SIG-M5 (cell line): ENCODE measurements around the gene TEX10.
"Not testable (repeated sequence)": the region's sequence is repeated elsewhere in the genome, so short reads cannot be mapped to it uniquely, and the experiment has no call there.

Experiments
- DNase-seq: peaks from one replicate; lab custom pipeline; 2025; lab: John Stamatoyannopoulos, UW

The TEX10 gene

GRCh38 chr9:100346836-100347235, 5.9 kb downstream of the TEX10 start:
- no peak for DNase-seq

GRCh38 chr9:100341889-100342288, 10.9 kb downstream of the TEX10 start:
- no peak for DNase-seq

- DNase-seq, result no peak
These were observed 12.5 kb downstream of the TEX10 start for GRCh38 chr9:100340224-100340623.

- not testable (repeated sequence) for DNase-seq
These were observed 14.0 kb downstream of the TEX10 start for GRCh38 chr9:100338736-100339135.

GRCh38 chr9:100324594-100325200, 28.0 kb downstream of the TEX10 start:
- DNase-seq, result no peak

- no peak for DNase-seq
These were observed 29.7 kb downstream of the TEX10 start for GRCh38 chr9:100322954-100323536.

- DNase-seq, result no peak
These were observed 35.0 kb downstream of the TEX10 start for GRCh38 chr9:100317706-100318105.

- DNase-seq, result no peak
These were observed 37.2 kb downstream of the TEX10 start for GRCh38 chr9:100315561-100315960.

GRCh38 chr9:100309992-100310391, 42.8 kb downstream of the TEX10 start:
- no peak for DNase-seq

GRCh38 chr9:100308965-100309564, 43.7 kb downstream of the TEX10 start:
- no peak for DNase-seq

GRCh38 chr9:100307080-100307479, 45.7 kb downstream of the TEX10 start:
- no peak for DNase-seq

GRCh38 chr9:100306283-100306682, 46.5 kb downstream of the TEX10 start:
- no peak for DNase-seq

- DNase-seq, result no peak
These were observed 49.0 kb downstream of the TEX10 start for GRCh38 chr9:100303747-100304146.

GRCh38 chr9:100298378-100298777, 54.4 kb downstream of the TEX10 start:
- no peak for DNase-seq

- no peak for DNase-seq
These were observed 56.3 kb downstream of the TEX10 start for GRCh38 chr9:100296407-100296806.

GRCh38 chr9:100295240-100295639, 57.5 kb downstream of the TEX10 start:
- no peak for DNase-seq

GRCh38 chr9:100294806-100295205, 57.9 kb downstream of the TEX10 start:
- DNase-seq, result no peak

GRCh38 chr9:100294341-100294740, 58.4 kb downstream of the TEX10 start:
- DNase-seq, result no peak

- DNase-seq, result no peak
These were observed 60.3 kb downstream of the TEX10 start for GRCh38 chr9:100292414-100292813.

- no peak for DNase-seq
These were observed 62.0 kb downstream of the TEX10 start for GRCh38 chr9:100290714-100291113.

- DNase-seq, result no peak
These were observed 65.6 kb downstream of the TEX10 start for GRCh38 chr9:100287186-100287585.

- DNase-seq, result no peak
These were observed 66.5 kb downstream of the TEX10 start for GRCh38 chr9:100286257-100286656.

- DNase-seq, result no peak
These were observed 67.1 kb downstream of the TEX10 start for GRCh38 chr9:100285601-100286000.

- DNase-seq, result no peak
These were observed 67.7 kb downstream of the TEX10 start for GRCh38 chr9:100285080-100285479.
